Measurements from ENCODE around the gene RRM2. TPM values are rescaled to one million over a fixed set of nuclear protein-coding genes. Genes with fewer than 3 reads are reported as not detected.
A peak's percentile ranks its signal among the peaks of the same experiment; 100 is the strongest.

Gene RRM2
- total and polyA plus RNA-seq, 10 donors, result 2.3 to 39.2 (median 13.5) TPM

- WGBS, 5 donors, result 3 to 11% (median 7%) methylated on average over 18 of the region's 18 CpGs
- Histone ChIP-seq H3K27me3 (replicated peaks in 1 of 7) (peaks cover 3 to 31% (median 23%) of the 10 kb centered on the region in 7 donors), H3K4me3 (peak overlapping the region in 7 of 8 donors; percentile 30 to 79 (median 62)), H3K36me3 (peaks cover 0 to 17% (median 0%) of the 10 kb centered on the region in 6 donors), H3K9me3 (no peaks in the 10 kb centered on the region), H3K4me1 (peaks cover 34 to 92% (median 60%) of the 10 kb centered on the region in 6 donors), H3K27ac (peak overlapping the region in 5 of 8 donors; percentile 8 to 89 (median 43))
- peak; percentile 70 for DNase-seq
- TF ChIP-seq POLR2A (IDR thresholded peaks at IDR 0.05), result no peak
- TF ChIP-seq POLR2AphosphoS5 (IDR thresholded peaks at IDR 0.05), result no peak
- TF ChIP-seq CTCF (IDR thresholded peaks at IDR 0.05 in 8 of 11, conservative IDR thresholded peaks at IDR 0.05 in 3 of 11), result no peak
- intact Hi-C loops (cut with DNase I; ENCODE audit: low total_unique reads), result loop anchor here (10.0 kb wide), 1 partner anchor 282 kb away; no protein-coding TSS in a partner anchor
These were observed 742 bp downstream of the RRM2 start for GRCh38 chr2:10123281-10123680.

GRCh38 chr2:10124538-10125045 lies 2.1 kb downstream of the RRM2 start:
- peaks cover 3 to 31% (median 23%) of the 10 kb centered on the region in 7 donors for H3K27me3 ChIP-seq (replicated peaks in 1 of 7)
- intact Hi-C loops (cut with DNase I; ENCODE audit: low total_unique reads), result loop anchor here (5.0 to 10.0 kb wide), 2 partner anchors 280 to 308 kb away; no protein-coding TSS in a partner anchor
- H3K4me3 ChIP-seq, result peak overlapping the region in 2 of 8 donors; percentile 62 to 79

GRCh38 chr2:10125842-10126631 lies 3.5 kb downstream of the RRM2 start:
- TF ChIP-seq POLR2AphosphoS5 (IDR thresholded peaks at IDR 0.05), result no peak
- no peak for TF ChIP-seq POLR2A (IDR thresholded peaks at IDR 0.05)
- TF ChIP-seq CTCF (IDR thresholded peaks at IDR 0.05 in 8 of 11, conservative IDR thresholded peaks at IDR 0.05 in 3 of 11), result no peak
- intact Hi-C loops (cut with DNase I; ENCODE audit: low total_unique reads), result loop anchor here (5.0 to 10.0 kb wide), 2 partner anchors 279 to 306 kb away; no protein-coding TSS in a partner anchor

More at GRCh38 chr2:10124538-10125045, 2.1 kb downstream of the RRM2 start:
- WGBS, 5 donors, result 13 to 20% (median 17%) methylated on average over 5 of the region's 5 CpGs
- TF ChIP-seq CTCF (IDR thresholded peaks at IDR 0.05 in 8 of 11, conservative IDR thresholded peaks at IDR 0.05 in 3 of 11), result peak in 10 of 11 experiments; percentile 47 to 85 (median 72)
- no peak for TF ChIP-seq POLR2A (IDR thresholded peaks at IDR 0.05)
- no peak for TF ChIP-seq POLR2AphosphoS5 (IDR thresholded peaks at IDR 0.05)
- H3K4me1 ChIP-seq, result peaks cover 34 to 83% (median 59%) of the 10 kb centered on the region in 6 donors
- peak overlapping the region in 3 of 8 donors; percentile 43 to 89 (median 56) for H3K27ac ChIP-seq
- peaks cover 0 to 20% (median 0%) of the 10 kb centered on the region in 6 donors for H3K36me3 ChIP-seq
- H3K9me3 ChIP-seq, result no peaks in the 10 kb centered on the region
- peak; percentile 13 for DNase-seq

More at GRCh38 chr2:10125842-10126631, 3.5 kb downstream of the RRM2 start:
- H3K36me3 ChIP-seq, result peaks cover 0 to 20% (median 0%) of the 10 kb centered on the region in 6 donors
- H3K27ac ChIP-seq, result no peak overlapping the region
- peaks cover 3 to 31% (median 23%) of the 10 kb centered on the region in 7 donors for H3K27me3 ChIP-seq (replicated peaks in 1 of 7)
- H3K4me3 ChIP-seq, result no peak overlapping the region
- peaks cover 24 to 69% (median 47%) of the 10 kb centered on the region in 6 donors for H3K4me1 ChIP-seq
- 68 to 91% (median 83%) methylated on average over 6 of the region's 6 CpGs for WGBS, 5 donors
- no peaks in the 10 kb centered on the region for H3K9me3 ChIP-seq
- DNase-seq, result peak; percentile 9
